GM19099 (cell line): Measurements from ENCODE around the gene SPTBN2.

Source experiments
- POLR2A ChIP-seq: IDR thresholded peaks from 3 replicates; pipeline ENCODE4 v1.6.1; 2011; ENCODE audit warnings: low read depth; ENCODE audit not compliant: insufficient read length; ENCODE audit errors: extremely low read depth

The SPTBN2 gene

DNA sequence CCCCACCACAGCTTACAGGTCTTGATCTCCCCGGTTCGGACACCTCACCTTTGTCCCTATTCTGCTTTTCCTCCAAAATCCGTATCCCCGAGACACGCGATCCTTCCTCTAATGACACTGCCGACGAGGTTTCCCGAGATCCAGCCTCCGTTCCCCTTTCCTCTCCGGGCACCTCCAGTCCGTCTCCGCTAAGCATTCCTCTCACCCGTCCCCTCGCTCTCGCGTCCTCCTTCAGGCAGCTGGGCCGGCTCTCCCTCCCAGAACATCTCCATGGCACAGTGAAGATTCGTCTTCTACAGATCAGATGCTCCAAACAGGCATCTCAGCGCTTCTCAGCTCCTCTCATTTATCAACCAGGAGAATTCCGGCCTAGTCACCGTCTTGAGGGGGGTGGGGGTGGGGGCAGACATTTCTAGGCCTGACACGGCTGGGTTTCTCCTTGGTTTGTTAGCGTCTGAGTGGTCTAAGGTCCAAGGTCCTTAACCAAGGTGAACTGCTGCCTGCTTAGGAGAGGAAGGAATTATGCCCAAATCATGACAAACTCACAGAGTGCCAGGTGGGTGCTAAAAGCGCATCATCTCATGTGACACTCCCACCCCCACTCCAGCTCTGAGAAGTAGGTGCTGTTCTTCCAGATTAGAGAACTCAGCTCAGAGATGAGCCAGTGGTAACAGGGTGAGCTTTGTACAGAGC is at the start of gene SPTBN2:
SPTBN2 (minus strand) TSS at position 524 of the 693 bp plus-strand sequence. CDS start 7,976 bp downstream, outside the sequence.
- no peak for TF ChIP-seq POLR2A

DNA sequence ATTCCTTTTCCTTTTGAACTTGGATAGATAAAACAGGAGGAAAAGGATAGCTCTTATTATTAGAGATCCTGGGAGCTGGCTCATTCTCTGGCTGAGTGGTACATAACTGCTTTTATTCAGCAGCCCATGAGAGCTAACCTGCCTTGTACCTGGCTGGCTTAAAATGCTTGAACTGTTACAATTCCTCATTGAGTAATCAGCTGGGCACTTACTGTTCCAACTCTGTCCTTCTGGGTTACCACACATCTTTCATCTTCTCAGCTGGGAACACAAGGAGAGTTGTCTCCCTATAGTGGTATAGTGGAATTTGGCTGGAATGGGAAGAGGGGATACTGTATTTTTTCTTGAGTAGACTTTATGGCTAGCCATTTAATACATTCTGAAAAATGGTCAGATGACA is 39.8 kb upstream of the SPTBN2 start:
- TF ChIP-seq POLR2A, result no peak

DNA sequence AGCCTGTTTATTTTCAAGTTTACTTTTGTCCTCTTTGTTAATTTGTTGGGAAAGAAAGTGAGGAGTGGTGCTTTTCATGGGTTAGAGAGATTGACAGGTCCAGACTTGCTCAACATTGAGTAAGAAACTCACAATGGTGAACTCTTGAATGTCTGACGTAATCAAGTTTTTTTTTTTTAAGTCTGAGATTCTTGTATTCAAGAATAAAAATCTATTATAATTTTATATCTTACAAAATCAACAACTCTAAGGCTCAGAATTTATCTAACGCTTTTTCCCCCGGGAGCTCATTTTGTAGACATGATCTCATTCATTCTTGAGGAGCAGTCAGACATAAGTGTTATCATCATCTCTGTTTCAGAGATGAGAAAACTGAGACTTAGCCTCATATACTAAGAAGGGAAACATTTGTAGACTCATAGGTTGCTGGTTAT is 39.1 kb upstream of the SPTBN2 start:
- no peak for TF ChIP-seq POLR2A

DNA sequence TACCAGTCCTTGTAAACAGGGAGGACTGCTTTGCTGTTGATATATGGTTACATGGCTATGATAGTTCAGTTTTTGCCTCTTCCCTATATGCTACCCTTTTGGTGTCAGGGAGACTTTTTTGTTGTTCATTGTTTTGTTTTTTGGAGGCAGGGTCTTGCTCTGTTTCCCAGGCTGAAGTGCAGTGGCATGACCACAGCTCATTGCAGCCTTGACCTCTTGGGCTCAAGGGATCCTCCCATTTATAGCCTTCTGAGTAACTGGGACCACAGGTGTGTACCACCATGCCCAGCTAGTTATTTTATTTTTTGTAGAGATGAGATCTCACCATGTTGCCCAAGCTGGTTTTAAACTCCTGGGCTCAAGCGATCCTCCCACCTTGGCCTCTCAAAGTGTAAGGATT is 38.6 kb upstream of the SPTBN2 start:
- no peak for TF ChIP-seq POLR2A

DNA sequence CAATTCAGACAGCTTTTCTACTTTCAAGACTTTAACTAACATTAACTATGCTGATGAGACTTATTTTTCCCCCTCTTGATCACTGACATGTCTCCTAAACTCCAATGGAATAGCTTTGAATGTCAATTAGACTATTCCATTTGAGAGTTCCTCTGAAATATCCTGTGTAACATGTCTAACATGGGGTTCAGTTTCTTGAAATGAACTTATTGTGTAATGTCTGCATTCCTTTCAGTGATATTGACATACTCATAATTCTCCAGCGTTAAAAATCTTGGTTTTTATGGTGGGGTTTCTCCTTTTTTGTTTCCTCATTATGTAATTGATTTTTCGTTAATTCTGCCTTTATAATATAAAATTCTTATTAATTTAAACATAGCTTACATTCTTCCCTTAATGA is 37.7 kb upstream of the SPTBN2 start:
- no peak for TF ChIP-seq POLR2A

DNA sequence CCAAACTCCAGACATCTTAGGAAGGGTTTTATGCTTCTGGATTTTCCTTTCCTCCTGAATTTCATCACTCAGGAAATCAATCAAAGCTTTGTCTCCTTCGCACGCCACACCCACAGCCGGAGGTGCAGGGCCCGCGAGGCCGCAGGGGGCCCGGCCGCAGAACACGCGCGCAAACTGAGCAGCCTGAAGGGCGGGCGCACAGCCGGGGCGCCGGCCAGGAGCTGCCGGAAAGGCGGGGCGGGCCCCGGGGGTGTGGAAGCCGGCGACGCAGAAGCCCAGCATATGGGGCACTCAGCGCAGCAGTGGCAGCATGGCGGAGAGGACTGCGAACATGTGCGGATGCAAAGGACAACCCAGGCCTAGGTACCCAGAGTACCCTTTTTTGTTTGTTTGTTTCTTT is 33.1 kb upstream of the SPTBN2 start:
- TF ChIP-seq POLR2A, result no peak

DNA sequence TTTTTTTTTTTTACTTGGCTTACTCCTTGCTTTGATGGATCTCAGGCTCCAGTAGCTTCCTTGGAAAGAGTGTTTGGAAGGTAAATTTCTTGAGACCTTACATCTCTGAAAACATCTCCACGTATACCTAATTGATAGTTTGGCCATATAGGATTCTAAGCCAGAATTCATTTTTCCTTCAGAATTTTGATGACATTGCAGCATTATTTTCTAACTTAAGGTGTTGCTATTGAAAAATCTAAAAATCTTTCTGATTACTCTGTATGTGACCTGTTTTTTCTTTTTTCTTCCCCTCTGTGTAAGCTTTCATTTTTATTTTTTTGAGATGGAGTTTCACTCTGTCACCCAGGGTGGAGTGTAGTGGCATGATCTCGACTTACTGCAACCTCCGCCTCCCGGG is 23.1 kb upstream of the SPTBN2 start:
- no peak for TF ChIP-seq POLR2A

DNA sequence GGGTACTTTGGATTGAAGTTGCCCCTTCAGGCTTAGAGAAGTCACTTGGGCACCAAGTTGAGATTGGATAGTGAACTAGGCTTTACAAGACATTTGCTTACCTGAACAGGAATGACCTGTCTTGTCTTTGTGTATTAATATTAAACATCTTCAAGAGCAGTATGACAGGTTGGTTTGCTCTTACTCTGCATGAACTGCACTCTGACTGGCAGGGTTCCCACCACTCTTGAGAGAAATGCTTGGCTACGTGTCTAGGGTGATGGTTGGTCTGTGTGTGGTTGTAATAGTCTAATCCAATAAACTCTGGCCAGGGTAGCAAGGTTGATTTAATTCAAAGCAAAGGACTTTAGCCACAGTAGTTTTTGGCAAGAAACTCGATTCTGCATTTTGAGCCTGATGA is 20.1 kb upstream of the SPTBN2 start:
- TF ChIP-seq POLR2A, result no peak

DNA sequence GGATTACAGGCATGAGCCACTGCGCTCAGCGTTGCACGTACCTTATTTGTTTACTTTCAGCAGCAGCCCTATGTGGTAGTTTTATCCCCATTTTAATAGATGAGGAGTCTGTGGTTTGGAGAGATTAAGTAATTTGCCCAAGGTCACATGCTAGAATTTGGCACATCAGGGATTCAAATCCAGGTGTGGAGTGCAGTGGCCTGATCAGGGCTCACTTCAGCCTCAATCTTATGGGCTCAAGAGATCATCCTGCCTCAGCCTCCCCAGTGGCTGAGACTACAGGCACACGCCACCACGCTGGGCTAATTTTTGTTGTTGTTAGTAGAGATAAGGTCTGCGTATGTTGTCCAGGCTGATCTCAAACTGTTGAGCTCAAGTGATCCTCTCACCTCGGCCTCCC is 18.5 kb upstream of the SPTBN2 start:
- TF ChIP-seq POLR2A, result no peak

DNA sequence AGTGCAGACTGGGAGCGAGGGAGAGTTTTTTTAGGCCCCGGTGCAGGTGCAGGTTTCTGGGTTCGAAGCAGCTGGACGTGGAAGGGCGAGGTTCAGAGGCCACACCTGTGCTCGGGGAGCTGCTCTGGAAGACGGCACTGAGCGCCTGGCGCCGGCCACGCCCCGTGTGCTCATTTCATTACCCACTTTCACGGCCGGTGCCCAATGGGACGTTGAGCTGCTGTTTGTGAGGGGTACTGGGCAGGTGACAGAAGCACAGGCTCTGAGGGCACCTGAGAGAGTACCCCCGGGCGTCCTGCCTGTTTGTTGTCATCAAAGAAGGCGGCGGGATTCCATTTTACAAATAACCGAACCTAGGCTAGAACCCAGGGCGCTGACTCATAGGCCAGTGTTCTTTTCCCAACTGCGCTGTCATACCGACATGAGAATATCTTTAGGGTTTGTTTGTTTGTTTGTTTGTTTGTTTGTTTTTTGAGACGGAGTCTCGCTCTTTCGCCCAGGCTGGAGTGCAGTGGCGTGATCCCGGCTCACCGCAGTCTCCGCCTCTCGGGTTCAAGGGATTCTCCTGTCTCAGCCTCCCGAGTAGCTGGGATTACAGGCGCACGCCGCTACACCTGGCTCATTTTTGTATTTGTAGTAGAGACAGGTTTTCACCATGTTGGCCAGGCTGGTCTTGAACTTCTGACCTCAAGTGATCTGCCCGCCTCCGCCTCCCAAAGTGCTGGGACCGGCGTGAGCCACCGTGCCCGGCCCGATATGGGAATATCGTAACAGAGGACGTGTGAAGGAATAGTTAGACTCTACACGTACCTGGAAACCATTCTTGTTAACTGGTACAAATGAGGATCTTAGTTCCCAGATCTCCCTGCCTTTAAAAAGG is 16.6 kb upstream of the SPTBN2 start:
- TF ChIP-seq POLR2A, result peak; percentile 48

DNA sequence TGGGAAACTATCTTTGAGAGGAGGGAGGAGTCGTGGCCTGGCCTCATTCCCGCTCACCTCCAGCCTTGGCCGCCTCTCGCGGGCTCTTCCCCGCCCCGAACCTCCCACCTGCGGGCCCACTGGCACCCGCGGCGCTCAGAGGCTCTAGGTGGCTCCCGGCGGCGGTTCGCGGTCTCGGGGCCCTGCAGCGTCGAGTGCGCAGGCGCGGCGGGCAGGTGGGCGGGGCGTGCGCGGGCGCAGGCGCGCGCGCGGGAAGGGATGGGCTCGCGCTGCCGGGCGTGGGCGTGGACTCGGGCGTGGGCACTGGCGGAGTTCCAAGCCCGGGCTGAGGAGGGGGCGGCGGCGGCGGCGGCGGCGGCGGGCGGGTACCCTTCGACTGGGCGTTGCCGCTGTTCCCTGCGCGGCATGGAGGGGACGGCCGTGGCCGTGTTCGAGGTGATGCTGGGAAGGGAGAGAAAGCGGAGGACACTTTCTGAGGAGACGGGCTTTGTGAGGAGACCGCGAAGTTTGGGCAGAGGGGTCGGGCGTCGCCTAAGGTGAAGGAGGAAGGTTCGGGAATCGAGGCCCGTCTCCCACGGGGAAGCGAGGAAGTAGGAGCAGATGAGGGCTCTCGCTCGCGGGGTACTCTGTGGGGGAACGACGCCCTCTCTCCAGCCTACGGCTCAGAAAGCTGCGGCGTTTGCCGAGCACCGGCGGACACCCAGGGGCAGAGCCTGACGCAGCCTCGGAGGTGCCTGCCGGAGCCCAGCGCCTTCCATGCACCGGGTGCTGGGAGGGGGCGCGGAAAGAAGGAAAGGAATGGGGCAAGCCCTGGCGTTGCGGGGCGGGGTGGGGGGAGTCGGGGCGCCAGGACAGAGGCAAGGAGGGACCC is 15.7 kb upstream of the SPTBN2 start:
- TF ChIP-seq POLR2A, result peak; percentile 80

DNA sequence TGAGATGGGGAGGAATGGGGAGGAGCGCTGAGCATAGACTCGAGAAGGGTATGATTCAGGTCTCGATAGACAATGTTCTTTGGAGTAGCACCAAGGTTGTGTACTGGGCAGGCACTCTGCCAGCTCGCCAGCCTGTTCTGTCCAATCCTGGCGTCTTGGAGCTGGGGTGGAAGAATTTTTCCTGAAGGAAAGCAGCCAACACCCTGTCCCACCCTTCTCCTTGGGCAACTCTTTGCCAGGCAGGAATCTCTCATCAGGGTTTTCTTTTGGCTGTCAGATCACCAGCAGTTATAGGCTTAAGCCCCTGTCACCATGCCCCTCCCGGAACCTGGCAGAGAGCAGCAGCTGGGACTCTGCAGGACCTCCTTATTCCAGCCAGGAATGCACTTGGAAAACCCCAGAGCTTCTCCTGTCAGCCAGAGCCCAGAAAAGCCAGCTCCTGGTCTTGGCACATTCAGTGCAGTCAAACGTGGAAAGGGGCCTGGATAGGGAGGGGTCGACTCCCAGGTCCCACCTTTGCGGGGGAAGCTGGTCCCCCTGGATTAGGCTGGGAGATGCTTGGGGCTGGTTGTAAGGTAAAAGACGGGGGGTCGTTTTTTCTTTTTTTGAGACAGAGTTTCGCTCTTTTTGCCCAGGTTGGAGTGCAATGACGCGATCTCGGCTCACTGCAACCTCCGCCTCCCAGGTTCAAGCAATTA is 14.4 kb upstream of the SPTBN2 start:
- no peak for TF ChIP-seq POLR2A

DNA sequence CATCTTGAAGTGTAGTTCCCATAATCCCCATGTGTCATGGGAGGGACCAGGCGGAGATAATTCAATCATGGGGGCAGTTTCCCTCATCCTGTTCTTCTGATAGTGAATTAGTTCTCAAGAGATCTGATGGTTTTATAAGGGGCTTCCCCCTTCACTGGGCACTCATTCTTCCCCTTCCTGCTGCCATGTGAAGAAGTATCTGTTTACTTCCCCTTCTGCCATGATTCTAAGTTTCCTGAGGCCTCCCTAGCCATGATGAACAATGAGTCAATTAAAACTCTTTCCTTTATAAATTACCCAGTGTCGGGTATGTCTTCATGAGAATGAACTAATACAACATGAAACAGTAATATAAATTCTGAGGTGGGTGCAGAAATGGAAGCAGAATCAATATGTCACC is 12.1 kb upstream of the SPTBN2 start:
- TF ChIP-seq POLR2A, result no peak

DNA sequence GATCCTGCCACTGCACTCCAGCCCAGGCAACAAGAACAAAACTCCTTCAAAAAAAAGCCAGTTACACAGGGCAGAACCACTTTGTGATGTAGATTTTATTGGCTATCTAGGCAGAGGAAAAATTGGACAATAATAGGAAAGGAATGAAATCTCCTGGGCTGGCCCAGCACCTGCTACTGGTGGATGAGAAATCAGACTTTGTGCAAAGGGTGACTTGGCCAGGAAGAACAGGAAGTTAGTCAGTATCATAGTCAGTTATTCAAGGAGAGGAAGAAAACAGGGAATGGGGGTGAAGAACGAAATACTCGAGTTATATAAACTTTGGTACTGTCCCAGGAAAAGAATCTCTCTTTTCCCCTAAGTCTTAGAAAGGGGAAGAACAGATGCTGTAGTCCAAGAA is 11.0 kb upstream of the SPTBN2 start:
- TF ChIP-seq POLR2A, result no peak

DNA sequence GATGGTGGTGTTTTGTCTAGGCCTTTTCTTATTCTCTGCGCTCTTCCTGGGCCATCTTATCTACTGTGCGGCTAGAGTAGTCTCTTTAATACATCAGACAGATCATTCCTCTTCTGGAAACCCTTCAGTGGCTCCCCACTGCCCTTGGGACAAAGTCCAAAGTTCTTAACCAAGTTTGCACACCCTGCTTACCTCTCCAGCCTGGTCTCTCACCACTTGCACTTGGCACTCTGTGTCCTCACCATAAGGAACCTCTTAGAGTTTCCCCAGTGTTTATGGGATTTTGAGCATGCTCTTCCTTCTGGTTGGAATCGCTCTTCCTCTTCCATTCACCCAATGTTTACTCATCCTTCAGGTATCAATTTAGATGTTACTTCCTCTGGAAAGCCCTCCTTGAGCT is 5.2 kb upstream of the SPTBN2 start:
- no peak for TF ChIP-seq POLR2A
